LNCaP clone FGC (cell line): Measurements from ENCODE around the gene HSDL1.
"Not testable (repeated sequence)": the region's sequence is repeated elsewhere in the genome, so short reads cannot be mapped to it uniquely, and the experiment has no call there.

Source experiments
- DNase-seq: peaks from one replicate; pipeline ENCODE4 v3.0.0-alpha.2; 2011; ENCODE audit warnings: low read depth
- H3K4me3 ChIP-seq: 2 replicates; pipeline ENCODE4 v1.5.1; 2011; ENCODE audit warnings: mild to moderate bottlenecking, low read depth, low read length, control low read depth
- TF ChIP-seq, protein P1 (sequence below): IDR thresholded peaks from 2 replicates; pipeline ENCODE4 v1.5.1; 2012; ENCODE audit warnings: mild to moderate bottlenecking; ENCODE audit not compliant: control insufficient read depth, insufficient read depth; ENCODE audit errors: extremely low read depth

The HSDL1 gene

GRCh38 chr16:84131117-84131516 is 13.9 kb downstream of the HSDL1 start:
- no peak overlapping the region for H3K4me3 ChIP-seq
- TF ChIP-seq, protein P1, sequence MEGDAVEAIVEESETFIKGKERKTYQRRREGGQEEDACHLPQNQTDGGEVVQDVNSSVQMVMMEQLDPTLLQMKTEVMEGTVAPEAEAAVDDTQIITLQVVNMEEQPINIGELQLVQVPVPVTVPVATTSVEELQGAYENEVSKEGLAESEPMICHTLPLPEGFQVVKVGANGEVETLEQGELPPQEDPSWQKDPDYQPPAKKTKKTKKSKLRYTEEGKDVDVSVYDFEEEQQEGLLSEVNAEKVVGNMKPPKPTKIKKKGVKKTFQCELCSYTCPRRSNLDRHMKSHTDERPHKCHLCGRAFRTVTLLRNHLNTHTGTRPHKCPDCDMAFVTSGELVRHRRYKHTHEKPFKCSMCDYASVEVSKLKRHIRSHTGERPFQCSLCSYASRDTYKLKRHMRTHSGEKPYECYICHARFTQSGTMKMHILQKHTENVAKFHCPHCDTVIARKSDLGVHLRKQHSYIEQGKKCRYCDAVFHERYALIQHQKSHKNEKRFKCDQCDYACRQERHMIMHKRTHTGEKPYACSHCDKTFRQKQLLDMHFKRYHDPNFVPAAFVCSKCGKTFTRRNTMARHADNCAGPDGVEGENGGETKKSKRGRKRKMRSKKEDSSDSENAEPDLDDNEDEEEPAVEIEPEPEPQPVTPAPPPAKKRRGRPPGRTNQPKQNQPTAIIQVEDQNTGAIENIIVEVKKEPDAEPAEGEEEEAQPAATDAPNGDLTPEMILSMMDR: no peak
- DNase-seq: no peak

GRCh38 chr16:84124257-84125073 is 20.5 kb downstream of the HSDL1 start:
- DNase-seq: no peak
- no peak overlapping the region for H3K4me3 ChIP-seq
- TF ChIP-seq, protein P1: no peak

GRCh38 chr16:84121007-84121406 is 24.0 kb downstream of the HSDL1 start:
- H3K4me3 ChIP-seq: no peak overlapping the region
- DNase-seq: no peak
- TF ChIP-seq, protein P1: no peak

GRCh38 chr16:84120023-84120422 is 25.0 kb downstream of the HSDL1 start:
- H3K4me3 ChIP-seq: no peak overlapping the region
- TF ChIP-seq, protein P1: no peak
- no peak for DNase-seq

DNA sequence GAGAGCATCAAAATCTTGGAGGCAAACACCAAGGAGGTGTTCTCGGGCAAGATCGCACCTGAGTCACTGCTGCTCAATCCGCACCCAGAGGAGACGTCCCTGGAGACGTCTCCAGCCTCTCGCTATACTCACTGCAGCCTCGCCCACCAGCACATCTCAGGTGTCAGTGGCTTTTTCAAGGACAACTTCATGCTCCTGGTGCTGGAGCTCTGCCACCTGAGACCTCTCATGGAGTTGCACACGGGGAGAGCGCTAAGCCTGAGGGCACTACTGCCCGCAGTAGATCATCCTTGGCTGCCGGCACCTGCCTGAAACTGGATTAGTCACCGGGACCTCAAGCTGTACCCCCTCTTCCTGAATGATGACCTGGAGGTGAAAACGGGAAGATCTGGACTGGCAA is 25.6 kb downstream of the HSDL1 start:
- no peak overlapping the region for H3K4me3 ChIP-seq
- DNase-seq: no peak
- TF ChIP-seq, protein P1: no peak

DNA sequence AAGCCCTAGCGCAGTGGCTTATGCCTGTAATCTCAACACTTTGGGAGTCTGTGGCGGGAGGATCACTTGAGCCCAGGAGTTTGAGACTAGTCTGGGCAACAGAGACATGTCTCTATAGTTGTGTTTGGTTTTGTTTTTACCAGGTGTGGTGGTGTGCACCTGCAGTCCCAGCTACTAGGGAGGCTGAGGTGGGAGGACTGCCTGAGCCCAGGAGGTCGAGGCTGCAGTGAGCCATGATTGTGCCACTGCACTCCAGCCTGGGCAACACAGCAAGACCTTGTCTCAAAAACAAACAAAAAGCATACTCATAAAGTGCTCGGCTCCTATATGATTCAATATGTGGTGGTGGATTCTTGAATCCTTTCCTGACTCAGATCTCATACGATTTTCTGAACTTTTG is 26.7 kb downstream of the HSDL1 start:
- H3K4me3 ChIP-seq, DNase-seq: not testable (repeated sequence)

DNA sequence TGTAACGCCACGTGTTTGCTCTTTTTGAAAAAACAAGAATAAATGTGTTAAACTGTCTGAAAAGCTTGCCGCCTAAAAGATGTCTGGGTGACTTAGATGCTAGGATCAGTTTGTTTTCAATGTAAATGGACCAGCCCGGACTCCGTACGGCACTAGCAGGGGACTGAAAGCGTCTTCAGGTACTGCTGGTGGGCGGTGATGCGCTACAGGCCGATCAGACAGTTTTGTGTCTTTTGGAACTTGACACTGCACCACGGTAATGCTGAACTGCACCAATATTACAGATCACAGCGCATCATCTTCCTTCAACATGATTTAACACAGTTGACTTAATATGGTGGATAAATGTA is 27.5 kb downstream of the HSDL1 start:
- no peak for DNase-seq
- TF ChIP-seq, protein P1: no peak
- H3K4me3 ChIP-seq: peak overlapping the region; percentile 93
